HG02840 (cell line): ENCODE data around the gene ZNF689.
A peak's percentile ranks its signal among the peaks of the same experiment; 100 is the strongest.

Source experiments
- ATAC-seq: cut with Tn5 transposase; IDR thresholded peaks from one replicate; pipeline ENCODE4 v1.9.1; 2021; ENCODE audit warnings: mild to moderate bottlenecking, moderate library complexity, moderate number of reproducible peaks; ENCODE audit not compliant: unreplicated experiment, low FRiP score

Gene ZNF689

GRCh38 chr16:30609926-30610839, at the start of gene ZNF689:
Gene ZNF689, minus strand, starts transcription at chr16:30610389. Its CDS starts 348 bp downstream, at chr16:30610041.
- ATAC-seq = peak; percentile 71

- peak; percentile 19 for ATAC-seq
These were observed 48.7 kb upstream of the ZNF689 start for GRCh38 chr16:30658731-30659506.

- ATAC-seq = peak; percentile 66
These were observed 47.9 kb upstream of the ZNF689 start, which contains the start of gene FBRS for GRCh38 chr16:30657866-30658730. Gene FBRS, plus strand, starts transcription at chr16:30658431. Its CDS starts 1,088 bp downstream, at chr16:30659519.

- ATAC-seq = no peak
These were observed 47.0 kb upstream of the ZNF689 start for GRCh38 chr16:30656974-30657865.

GRCh38 chr16:30656388-30656787, 46.2 kb upstream of the ZNF689 start:
- ATAC-seq = no peak

GRCh38 chr16:30655815-30656347, 45.7 kb upstream of the ZNF689 start:
- no peak for ATAC-seq

GRCh38 chr16:30654856-30655255, 44.7 kb upstream of the ZNF689 start:
- no peak for ATAC-seq

- no peak for ATAC-seq
These were observed 42.5 kb upstream of the ZNF689 start for GRCh38 chr16:30652718-30653117.

- no peak for ATAC-seq
These were observed 41.8 kb upstream of the ZNF689 start for GRCh38 chr16:30652005-30652296.

- ATAC-seq = peak; percentile 45
These were observed 41.2 kb upstream of the ZNF689 start for GRCh38 chr16:30651124-30652004.

- peak; percentile 74 for ATAC-seq
These were observed 40.4 kb upstream of the ZNF689 start, which contains the start of gene PRR14 for GRCh38 chr16:30650369-30651123. Gene PRR14, plus strand, starts transcription at chr16:30650960. Its CDS starts 686 bp downstream, at chr16:30651646.

- ATAC-seq = no peak
These were observed 39.7 kb upstream of the ZNF689 start for GRCh38 chr16:30649725-30650368.

GRCh38 chr16:30647274-30647571, 37.0 kb upstream of the ZNF689 start:
- ATAC-seq = no peak

GRCh38 chr16:30645727-30646126, 35.5 kb upstream of the ZNF689 start:
- ATAC-seq = no peak

GRCh38 chr16:30644334-30644830, 34.2 kb upstream of the ZNF689 start:
- ATAC-seq = no peak

GRCh38 chr16:30641378-30641982, 31.3 kb upstream of the ZNF689 start:
- ATAC-seq = no peak

- no peak for ATAC-seq
These were observed 27.8 kb upstream of the ZNF689 start for GRCh38 chr16:30637944-30638343.
